Raji (cell line): ENCODE data around the gene DRAM1.

ENCODE experiments used
- POLR2A ChIP-seq: IDR thresholded peaks from 2 replicates; pipeline ENCODE4 v1.6.1; 2011; ENCODE audit warnings: low read depth, low read length, control low read depth; ENCODE audit not compliant: insufficient read depth

Gene DRAM1

GRCh38 chr12:101881228-101881627 lies 3.8 kb downstream of the DRAM1 start:
- no peak for TF ChIP-seq POLR2A

- no peak for TF ChIP-seq POLR2A
Observed at GRCh38 chr12:101884174-101884573, 6.8 kb downstream of the DRAM1 start.

- no peak for TF ChIP-seq POLR2A
Observed at GRCh38 chr12:101885912-101886561, 8.7 kb downstream of the DRAM1 start.

GRCh38 chr12:101889211-101889752 lies 11.9 kb downstream of the DRAM1 start:
- TF ChIP-seq POLR2A: no peak

GRCh38 chr12:101891462-101891971 lies 14.1 kb downstream of the DRAM1 start:
- TF ChIP-seq POLR2A: no peak

GRCh38 chr12:101892794-101893193 lies 15.4 kb downstream of the DRAM1 start:
- TF ChIP-seq POLR2A: no peak

- TF ChIP-seq POLR2A: no peak
Observed at GRCh38 chr12:101901777-101902176, 24.4 kb downstream of the DRAM1 start.

GRCh38 chr12:101902641-101903040 lies 25.3 kb downstream of the DRAM1 start:
- TF ChIP-seq POLR2A: no peak

GRCh38 chr12:101906226-101906625 lies 28.8 kb downstream of the DRAM1 start:
- no peak for TF ChIP-seq POLR2A

GRCh38 chr12:101908395-101908794 lies 31.0 kb downstream of the DRAM1 start:
- no peak for TF ChIP-seq POLR2A

- no peak for TF ChIP-seq POLR2A
Observed at GRCh38 chr12:101909646-101910045, 32.3 kb downstream of the DRAM1 start.

GRCh38 chr12:101915841-101916240 lies 38.5 kb downstream of the DRAM1 start:
- TF ChIP-seq POLR2A: no peak

- no peak for TF ChIP-seq POLR2A
Observed at GRCh38 chr12:101919447-101919846, 42.1 kb downstream of the DRAM1 start.

GRCh38 chr12:101920906-101921305 lies 43.5 kb downstream of the DRAM1 start:
- TF ChIP-seq POLR2A: no peak

- TF ChIP-seq POLR2A: no peak
Observed at GRCh38 chr12:101923045-101923718, 45.8 kb downstream of the DRAM1 start.

- no peak for TF ChIP-seq POLR2A
Observed at GRCh38 chr12:101924618-101925017, 47.2 kb downstream of the DRAM1 start.
